BLaER1 treated with 17β-estradiol and CSF1 and Interleukin-3, amounts not matched to agents 10 nM and 100 nM (cell line): ENCODE results near the gene CHPF2.

ENCODE experiments used
- H3K27ac ChIP-seq, 11 experiments: shearing (Covaris generic); formaldehyde crosslinking; 2 replicates each; pipeline ENCODE4 v1.8.1; 2022
- H3K27me3 ChIP-seq, 11 experiments: shearing (Covaris generic); formaldehyde crosslinking; 2 replicates each; pipeline ENCODE4 v1.8.1; 2022
- H3K36me3 ChIP-seq, 11 experiments: shearing (Covaris generic); formaldehyde crosslinking; 2 replicates each; pipeline ENCODE4 v1.8.1; 2022
- H3K4me1 ChIP-seq, 10 experiments: shearing (Covaris generic); formaldehyde crosslinking; 2 replicates each; pipeline ENCODE4 v1.8.1; 2022
- H3K4me2 ChIP-seq, 11 experiments: shearing (Covaris generic); formaldehyde crosslinking; 2 replicates each; pipeline ENCODE4 v1.8.1; 2022
- H3K4me3 ChIP-seq, 10 experiments: shearing (Covaris generic); formaldehyde crosslinking; 2 replicates each; pipeline ENCODE4 v1.8.1; 2022
- H3K9ac ChIP-seq, 11 experiments: shearing (Covaris generic); formaldehyde crosslinking; 2 replicates each; pipeline ENCODE4 v1.8.1; 2022
- H3K9me3 ChIP-seq, 11 experiments: shearing (Covaris generic); formaldehyde crosslinking; replicated peaks in 1 of 11; 2 replicates each; pipeline ENCODE4 v1.8.1; 2022
- H4K20me1 ChIP-seq, 11 experiments: shearing (Covaris generic); formaldehyde crosslinking; 2 replicates each; pipeline ENCODE4 v1.8.1; 2022
- Cebpa-rat ChIP-seq, 11 experiments: shearing (Covaris generic); IDR thresholded peaks; 2 replicates each; pipeline ENCODE4 v1.8.1; 2022

CHPF2 gene

GRCh38 chr7:151192002-151192539, 40.2 kb upstream of the CHPF2 start:
- H3K4me1 ChIP-seq = peaks cover 8 to 34% (median 23%) of the 10 kb centered on the region in 10 experiments
- H3K36me3 ChIP-seq = no peaks in the 10 kb centered on the region
- peaks cover 44 to 99% (median 88%) of the 10 kb centered on the region in 11 experiments for H3K27me3 ChIP-seq
- H4K20me1 ChIP-seq = peaks cover 0 to 38% (median 6%) of the 10 kb centered on the region in 11 experiments; a peak in 13 of 22 replicates
- H3K27ac ChIP-seq = no peak overlapping the region
- H3K9me3 ChIP-seq = no peaks in the 10 kb centered on the region
- H3K9ac ChIP-seq = no peak overlapping the region
- H3K4me3 ChIP-seq = no peak overlapping the region
- no peak for TF ChIP-seq Cebpa-rat (IDR thresholded peaks at IDR 0.05)
- no peak overlapping the region for H3K4me2 ChIP-seq

- H3K36me3 ChIP-seq = no peaks in the 10 kb centered on the region
- no peaks in the 10 kb centered on the region for H3K9me3 ChIP-seq
- no peak overlapping the region for H3K9ac ChIP-seq
- H4K20me1 ChIP-seq = peaks cover 0 to 25% (median 6%) of the 10 kb centered on the region in 11 experiments; a peak in 9 of 22 replicates
- no peak overlapping the region for H3K4me3 ChIP-seq
- peaks cover 32 to 98% (median 88%) of the 10 kb centered on the region in 11 experiments for H3K27me3 ChIP-seq
- peaks cover under 1 to 21% (median 10%) of the 10 kb centered on the region in 10 experiments; a peak in 19 of 20 replicates for H3K4me1 ChIP-seq
- TF ChIP-seq Cebpa-rat (IDR thresholded peaks at IDR 0.05) = no peak
- no peak overlapping the region for H3K27ac ChIP-seq
- H3K4me2 ChIP-seq = no peak overlapping the region
Observed at GRCh38 chr7:151193203-151193978, 38.9 kb upstream of the CHPF2 start.

DNA sequence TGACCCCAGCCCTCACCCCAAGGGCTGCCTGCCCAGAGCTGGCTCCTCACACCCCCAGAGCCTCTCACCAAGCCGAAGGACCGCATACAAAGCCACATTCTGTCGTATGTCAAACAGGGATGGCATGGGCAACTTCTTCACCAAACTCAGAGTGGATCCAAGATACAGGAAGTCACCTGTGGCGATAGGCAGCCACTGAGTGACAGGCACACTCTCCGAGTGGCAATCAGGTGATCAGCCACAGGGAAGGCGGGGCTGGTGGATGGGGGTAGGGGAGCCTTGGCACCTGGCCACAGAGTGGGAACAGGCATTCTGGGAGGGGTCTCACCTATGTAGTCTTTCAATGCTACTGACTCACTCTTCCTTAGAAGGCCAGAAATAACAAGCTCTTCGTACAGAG, 38.1 kb upstream of the CHPF2 start:
- H3K4me2 ChIP-seq = no peak overlapping the region
- no peaks in the 10 kb centered on the region for H3K36me3 ChIP-seq
- no peak overlapping the region for H3K4me3 ChIP-seq
- no peak overlapping the region for H3K9ac ChIP-seq
- peaks cover 25 to 95% (median 85%) of the 10 kb centered on the region in 11 experiments for H3K27me3 ChIP-seq
- peaks cover 0 to 25% (median 6%) of the 10 kb centered on the region in 11 experiments; a peak in 8 of 22 replicates for H4K20me1 ChIP-seq
- no peaks in the 10 kb centered on the region for H3K9me3 ChIP-seq
- peaks cover 0 to 15% (median 6%) of the 10 kb centered on the region in 10 experiments; a peak in 7 of 20 replicates for H3K4me1 ChIP-seq
- no peak for TF ChIP-seq Cebpa-rat (IDR thresholded peaks at IDR 0.05)
- H3K27ac ChIP-seq = no peak overlapping the region

- Histone ChIP-seq H3K27me3 (peaks cover 25 to 79% (median 69%) of the 10 kb centered on the region in 11 experiments), H3K4me1 (peaks cover 0 to 9% (median 5%) of the 10 kb centered on the region in 10 experiments; a peak in 6 of 20 replicates), H3K27ac (no peak overlapping the region), H4K20me1 (peaks cover 0 to 12% (median 0%) of the 10 kb centered on the region in 11 experiments; a peak in 7 of 22 replicates), H3K9ac (no peak overlapping the region), H3K9me3 (no peaks in the 10 kb centered on the region), H3K4me2 (peak overlapping the region in 5 of 11 experiments; percentile 10 to 44 (median 18); a peak in 7 of 22 replicates), H3K36me3 (no peaks in the 10 kb centered on the region), H3K4me3 (no peak overlapping the region)
- TF ChIP-seq Cebpa-rat (IDR thresholded peaks at IDR 0.05) = no peak
Observed at GRCh38 chr7:151195616-151196450, 36.5 kb upstream of the CHPF2 start.

- H3K9me3 ChIP-seq = no peaks in the 10 kb centered on the region
- peaks cover 0 to 9% (median 5%) of the 10 kb centered on the region in 10 experiments; a peak in 6 of 20 replicates for H3K4me1 ChIP-seq
- no peak overlapping the region for H3K27ac ChIP-seq
- peaks cover 25 to 72% (median 58%) of the 10 kb centered on the region in 11 experiments for H3K27me3 ChIP-seq
- no peak overlapping the region for H3K9ac ChIP-seq
- no peaks in the 10 kb centered on the region for H3K36me3 ChIP-seq
- no peak overlapping the region for H3K4me3 ChIP-seq
- peaks cover 0 to 9% (median 0%) of the 10 kb centered on the region in 11 experiments; a peak in 4 of 22 replicates for H4K20me1 ChIP-seq
- TF ChIP-seq Cebpa-rat (IDR thresholded peaks at IDR 0.05) = no peak
- H3K4me2 ChIP-seq = no peak overlapping the region
Observed at GRCh38 chr7:151197932-151198331, 34.4 kb upstream of the CHPF2 start.

GRCh38 chr7:151198945-151199848, 33.1 kb upstream of the CHPF2 start:
- no peak overlapping the region for H3K4me3 ChIP-seq
- H3K36me3 ChIP-seq = no peaks in the 10 kb centered on the region
- no peak overlapping the region for H3K9ac ChIP-seq
- peaks cover 0 to 9% (median 0%) of the 10 kb centered on the region in 11 experiments; a peak in 4 of 22 replicates for H4K20me1 ChIP-seq
- H3K9me3 ChIP-seq = no peaks in the 10 kb centered on the region
- no peak overlapping the region for H3K4me2 ChIP-seq
- H3K4me1 ChIP-seq = peaks cover 0 to 9% (median 5%) of the 10 kb centered on the region in 10 experiments; a peak in 6 of 20 replicates
- no peak overlapping the region for H3K27ac ChIP-seq
- peaks cover 25 to 66% (median 58%) of the 10 kb centered on the region in 11 experiments for H3K27me3 ChIP-seq
- no peak for TF ChIP-seq Cebpa-rat (IDR thresholded peaks at IDR 0.05)

DNA sequence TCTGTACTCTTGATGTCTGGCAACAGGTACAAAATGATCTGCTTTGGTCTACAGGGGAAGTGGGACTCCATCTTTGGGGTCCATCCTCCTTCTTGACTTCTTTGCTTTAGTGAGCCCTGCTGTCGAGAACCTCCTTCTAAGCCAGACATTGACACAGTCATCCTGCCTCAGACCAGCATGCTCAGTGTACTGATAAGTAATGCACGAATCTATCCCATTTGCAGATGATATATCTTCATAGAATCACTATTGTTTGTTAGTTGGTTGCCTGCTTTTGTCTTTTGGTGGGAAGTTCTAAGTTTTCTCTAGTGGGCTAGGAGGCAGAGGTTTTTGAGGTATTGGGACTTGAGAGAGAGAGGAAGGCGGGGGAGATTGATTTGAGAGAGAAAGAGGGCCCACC, 30.9 kb upstream of the CHPF2 start:
- Histone ChIP-seq H3K27me3 (peaks cover 12 to 54% (median 37%) of the 10 kb centered on the region in 11 experiments; a peak in 19 of 22 replicates), H3K9me3 (no peaks in the 10 kb centered on the region), H3K9ac (no peak overlapping the region), H4K20me1 (peaks cover 0 to 6% (median 0%) of the 10 kb centered on the region in 11 experiments; a peak in 2 of 22 replicates), H3K27ac (no peak overlapping the region), H3K4me2 (no peak overlapping the region), H3K36me3 (no peaks in the 10 kb centered on the region), H3K4me1 (peaks cover 0 to 7% (median under 1%) of the 10 kb centered on the region in 10 experiments; a peak in 5 of 20 replicates), H3K4me3 (no peak overlapping the region)
- no peak for TF ChIP-seq Cebpa-rat (IDR thresholded peaks at IDR 0.05)

- H3K27me3 ChIP-seq = peaks cover 8 to 50% (median 33%) of the 10 kb centered on the region in 11 experiments; a peak in 17 of 22 replicates
- H4K20me1 ChIP-seq = peaks cover 0 to 8% (median 0%) of the 10 kb centered on the region in 11 experiments; a peak in 2 of 22 replicates
Observed at GRCh38 chr7:151201751-151202150, 30.5 kb upstream of the CHPF2 start.

More at GRCh38 chr7:151201751-151202150, 30.5 kb upstream of the CHPF2 start:
- Histone ChIP-seq H3K4me3 (no peak overlapping the region), H3K27ac (no peak overlapping the region), H3K9me3 (no peaks in the 10 kb centered on the region), H3K9ac (no peak overlapping the region), H3K4me2 (no peak overlapping the region), H3K36me3 (no peaks in the 10 kb centered on the region), H3K4me1 (peaks cover 0 to 11% (median 4%) of the 10 kb centered on the region in 10 experiments; a peak in 14 of 20 replicates)
- no peak for TF ChIP-seq Cebpa-rat (IDR thresholded peaks at IDR 0.05)
